GM12801 (cell line): ENCODE data around the gene ARRB1.

Experiments used
- TF ChIP-seq, protein P1 (sequence below): IDR thresholded peaks from one replicate; pipeline ENCODE4 v1.5.1; 2011; ENCODE audit warnings: control low read depth; ENCODE audit not compliant: insufficient read length; ENCODE audit errors: extremely low read depth

The ARRB1 gene

DNA sequence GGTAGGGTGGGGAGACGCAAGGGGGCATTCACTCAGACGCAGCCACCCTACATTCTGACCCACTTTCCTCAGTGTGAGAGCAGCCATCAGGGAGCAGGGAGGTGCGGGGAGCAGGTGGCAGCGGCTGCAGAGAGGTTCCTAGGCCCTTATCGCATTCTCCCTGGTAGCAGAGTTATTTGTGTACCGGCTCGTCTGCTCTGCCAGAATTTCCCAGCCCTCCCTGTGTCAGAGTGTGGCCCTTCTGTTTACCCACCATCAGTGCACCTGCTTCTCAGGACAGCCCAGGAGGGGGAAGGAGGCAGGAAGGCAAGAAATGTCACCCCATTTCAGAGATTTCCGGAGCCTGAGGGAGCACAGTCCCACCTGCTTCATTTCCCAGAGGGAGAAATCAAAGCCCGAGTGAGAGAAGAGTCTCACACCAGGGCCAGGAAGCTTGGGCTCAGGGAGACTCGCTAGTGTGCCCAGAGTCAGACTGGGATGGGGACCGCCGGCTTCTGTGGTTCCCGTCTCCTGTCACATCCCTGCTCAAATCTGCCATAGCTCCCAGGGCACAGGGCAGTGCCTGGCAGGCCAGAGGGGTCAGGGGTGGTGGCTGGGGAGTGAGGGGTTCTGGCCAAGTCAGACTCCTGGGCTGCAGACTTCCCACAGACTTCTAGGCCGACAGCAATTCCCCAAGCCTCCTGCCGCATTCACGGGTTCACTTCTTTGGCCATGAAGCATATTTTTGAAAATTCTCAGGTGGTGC is 49.7 kb downstream of the ARRB1 start:
- TF ChIP-seq, protein P1, sequence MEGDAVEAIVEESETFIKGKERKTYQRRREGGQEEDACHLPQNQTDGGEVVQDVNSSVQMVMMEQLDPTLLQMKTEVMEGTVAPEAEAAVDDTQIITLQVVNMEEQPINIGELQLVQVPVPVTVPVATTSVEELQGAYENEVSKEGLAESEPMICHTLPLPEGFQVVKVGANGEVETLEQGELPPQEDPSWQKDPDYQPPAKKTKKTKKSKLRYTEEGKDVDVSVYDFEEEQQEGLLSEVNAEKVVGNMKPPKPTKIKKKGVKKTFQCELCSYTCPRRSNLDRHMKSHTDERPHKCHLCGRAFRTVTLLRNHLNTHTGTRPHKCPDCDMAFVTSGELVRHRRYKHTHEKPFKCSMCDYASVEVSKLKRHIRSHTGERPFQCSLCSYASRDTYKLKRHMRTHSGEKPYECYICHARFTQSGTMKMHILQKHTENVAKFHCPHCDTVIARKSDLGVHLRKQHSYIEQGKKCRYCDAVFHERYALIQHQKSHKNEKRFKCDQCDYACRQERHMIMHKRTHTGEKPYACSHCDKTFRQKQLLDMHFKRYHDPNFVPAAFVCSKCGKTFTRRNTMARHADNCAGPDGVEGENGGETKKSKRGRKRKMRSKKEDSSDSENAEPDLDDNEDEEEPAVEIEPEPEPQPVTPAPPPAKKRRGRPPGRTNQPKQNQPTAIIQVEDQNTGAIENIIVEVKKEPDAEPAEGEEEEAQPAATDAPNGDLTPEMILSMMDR = no peak

DNA sequence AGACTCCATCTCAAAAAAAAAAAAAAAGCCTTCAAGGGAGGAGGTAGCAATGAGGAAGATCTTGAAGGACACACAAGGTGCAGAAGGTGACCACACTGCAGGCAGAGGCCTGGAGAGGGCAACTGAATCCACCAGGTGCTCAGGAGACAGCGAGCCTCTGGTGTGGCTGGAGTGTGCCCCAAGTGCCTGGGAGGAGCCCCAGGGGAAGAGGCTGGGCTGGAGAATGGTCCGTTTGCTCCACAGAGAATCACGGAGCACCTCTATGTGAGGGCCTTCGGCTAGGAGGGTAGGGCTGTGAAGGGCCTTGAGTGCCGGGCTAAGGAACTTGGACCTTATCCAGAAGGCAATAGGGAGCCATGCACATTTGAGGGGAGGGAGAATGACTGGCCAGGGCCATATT is 50.3 kb downstream of the ARRB1 start:
- TF ChIP-seq, protein P1 = no peak

- TF ChIP-seq, protein P1 = no peak
Measured at GRCh38 chr11:75298976-75299260, 52.5 kb downstream of the ARRB1 start.

- TF ChIP-seq, protein P1 = no peak
Measured at GRCh38 chr11:75298191-75298975, 53.1 kb downstream of the ARRB1 start.

- TF ChIP-seq, protein P1 = no peak
Measured at GRCh38 chr11:75293903-75294302, 57.6 kb downstream of the ARRB1 start.

DNA sequence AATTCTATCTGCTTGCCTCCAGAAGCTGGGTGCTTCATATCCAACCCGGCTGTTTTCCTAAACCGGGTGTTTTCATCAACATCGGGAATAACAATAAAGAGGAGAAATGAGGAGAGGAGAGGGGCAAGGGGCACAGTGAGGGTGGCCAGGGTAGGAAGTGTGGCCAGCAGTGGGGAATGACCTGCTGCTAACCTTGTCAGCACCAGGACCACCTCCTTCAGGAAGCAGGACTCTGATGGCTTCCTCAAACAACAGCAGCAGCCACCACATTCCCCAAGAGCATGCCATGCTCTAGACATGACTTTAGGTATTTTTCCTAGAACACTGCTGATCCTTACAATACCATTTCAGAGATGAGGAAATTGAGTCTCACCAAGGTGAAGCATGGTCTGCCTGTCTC is 58.5 kb downstream of the ARRB1 start:
- TF ChIP-seq, protein P1 = no peak

DNA sequence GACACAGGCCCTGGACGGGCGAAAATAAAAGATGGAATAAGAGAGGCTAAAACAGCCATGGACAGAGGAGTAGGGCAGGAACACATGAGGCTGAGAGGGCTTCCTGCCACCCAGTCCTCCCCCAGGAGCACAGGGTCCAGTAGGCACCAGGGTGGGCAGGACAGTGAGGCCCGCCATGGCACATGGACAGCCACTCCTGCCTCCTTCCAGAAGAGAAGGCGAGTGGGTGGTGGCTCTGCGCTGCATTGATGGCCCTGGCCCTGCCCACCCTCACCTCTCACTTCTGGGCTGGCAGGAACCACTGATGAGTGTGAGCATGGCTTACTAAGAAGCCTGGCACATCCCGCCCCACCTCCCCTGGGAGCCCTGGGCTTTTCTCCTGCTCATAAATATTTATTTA is 59.7 kb downstream of the ARRB1 start:
- TF ChIP-seq, protein P1 = no peak
